Heart right ventricle (tissue), 16 donors: ENCODE results near the gene PTGES. TPM values are rescaled to one million over a fixed set of nuclear protein-coding genes. Genes with fewer than 3 reads are reported as not detected.

Experiments used
- ATAC-seq, 8 donors: fragments of 200-7000 bp; cut with Tn5 transposase; one replicate each; pipeline ENCODE4 v1.9.1; 2020; ENCODE audit warnings: mild to moderate bottlenecking in 8 of 8, moderate library complexity in 8 of 8, moderate number of reproducible peaks in 1 of 8
- DNase-seq, 2 donors: peaks; one replicate each; pipeline ENCODE4 v3.0.0-alpha.2; 2020
- H3K27ac ChIP-seq, 10 donors: fragments of 200-600 bp; sonication (generic) in 2 of 10; one replicate each; pipeline versions ENCODE4 v1.5.0 to v1.8.0; 2020 to 2022; ENCODE audit warnings: mild to moderate bottlenecking in 3 of 10
- H3K27me3 ChIP-seq, 7 donors: fragments of 200-600 bp; one replicate each; pipeline ENCODE4 v1.8.0; 2021 to 2022; ENCODE audit warnings: mild to moderate bottlenecking in 2 of 7
- H3K36me3 ChIP-seq, 9 donors: fragments of 200-600 bp; sonication (generic) in 1 of 9; one replicate each; pipeline versions ENCODE4 v1.5.0 to v1.8.0; 2020 to 2022; ENCODE audit warnings: mild to moderate bottlenecking in 2 of 9
- H3K4me1 ChIP-seq, 9 donors: fragments of 200-600 bp; sonication (generic) in 1 of 9; one replicate each; pipeline versions ENCODE4 v1.5.0 to v1.8.0; 2020 to 2022; ENCODE audit warnings: mild to moderate bottlenecking in 4 of 9
- H3K4me3 ChIP-seq, 10 donors: fragments of 200-600 bp; sonication (generic) in 2 of 10; one replicate each; pipeline versions ENCODE4 v1.5.0 to v1.8.0; 2020 to 2022; ENCODE audit warnings: mild to moderate bottlenecking in 7 of 10, moderate library complexity in 2 of 10
- H3K9me3 ChIP-seq, 11 donors: fragments of 200-600 bp in 10 of 11; sonication (generic) in 2 of 11; one replicate each; pipeline versions ENCODE4 v1.5.0 to v1.8.0; 2013 to 2022; ENCODE audit warnings: mild to moderate bottlenecking in 2 of 11, control low read depth in 1 of 11, moderate library complexity in 1 of 11
- WGBS, 2 donors: extraction: QIAGEN DNeasy Blood & Tissue Kit; methylation state at CpG; one replicate each; pipeline ENCODE4 v1.1.7; 2013; ENCODE audit warnings: inconsistent platforms in 1 of 2; 5-methylcytosine and 5-hydroxymethylcytosine counted together
- intact Hi-C, 10 donors: fragments of 100-400 bp; cut with DNase I; formaldehyde crosslinking; loops; one replicate each; pipeline versions ENCODE4 v1.11.1 to v1.14.2; 2022
- polyA plus RNA-seq, 2 donors: library from polyadenylated mRNA; stranded (reverse); fragments of 200-250 nt; gene quantifications; one replicate each; pipeline ENCODE4 v1.2.3, GENCODE V29; 2013
- total RNA-seq, 10 donors: library from RNA; stranded (reverse); fragmentation: NEBNext Ultra II Directional in 3 of 10; extraction: Animal tissue kit (Norgen Biotek cat#: 25700) in 3 of 10; gene quantifications; one replicate each; pipeline versions ENCODE4 v1.2.1 to v1.2.4, GENCODE V29; 2021 to 2023
- TF ChIP-seq, protein P1 (sequence below), 9 donors: fragments of 200-600 bp; sonication (generic) in 2 of 9; IDR thresholded peaks; one replicate each; pipeline versions ENCODE4 v1.5.0 to v1.8.0; 2021 to 2022; ENCODE audit warnings: antibody characterized with exemption in 9 of 9, mild to moderate bottlenecking in 5 of 9, moderate library complexity in 1 of 9
- donor health status: Arrhythmogenic right ventricular cardiomyopathy.
- donor health status: ischemic (EF 13 %, LVEDD 7.1; RV severe dilation, severe dysfunction).
- donor health status: healthy with polysubstance abuse.
- donor health status: DM: no; HTN: yes; CAD: no.
- donor health status: DM: no; HTN: no; CAD: no.
- donor health status: ischemic (EF 25% LVEDD 6.9; RV normal size, moderate dysfunction).
- donor health status: ischemic (EF 25% LVEDD 5.7; RV mildly dilated, moderate dysfunction).
- donor health status: healthy.
- donor health status: DM: yes; HTN: yes; CAD: no.
- donor health status: Ischemic cardiomyopathy.
- donor health status: ischemic (EF 35%, LVEDD 5.7; RV mildly dilated, moderate dysfunction).
- donor health status: nonischemic (EF 11% LVEDD 7.7; RV severe dilation, severe dysfunction).
- donor health status: DM: yes; HTN: yes; CAD: no.
- donor health status: PGD.
- donor health status: ischemic (EF 29% LVEDD 5.4; RV normal size, mild dysfunction).
- donor health status: nonischemic (EF 23%, LVEDD 6.1; RV moderate dilation, normal function).

PTGES gene
- total and polyA plus RNA-seq, 12 donors, result 0.15 to 5.7 (median 1.5) TPM

DNA sequence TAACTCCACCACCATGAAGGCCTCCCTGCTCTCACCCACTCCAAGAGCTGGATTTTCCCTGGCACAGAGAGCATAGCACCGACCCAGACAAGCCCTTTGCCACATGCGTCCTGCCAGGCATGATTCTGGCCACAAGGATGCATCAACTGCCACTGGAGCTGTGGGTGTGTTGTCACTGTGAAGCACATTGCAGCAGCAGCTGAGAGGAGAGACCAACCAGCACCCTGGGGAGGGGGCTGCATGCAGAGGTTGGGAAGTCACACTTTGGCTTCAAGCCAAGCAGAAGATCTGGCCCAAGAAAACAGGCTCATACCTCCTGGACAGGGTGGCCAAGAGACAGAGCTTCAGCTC, 22.6 kb upstream of the PTGES start:
- Histone ChIP-seq H3K36me3 (no peaks in the 10 kb centered on the region), H3K4me3 (no peak overlapping the region), H3K27ac (no peak overlapping the region), H3K9me3 (no peaks in the 10 kb centered on the region), H3K27me3 (no peaks in the 10 kb centered on the region), H3K4me1 (peaks cover 0 to 53% (median 16%) of the 10 kb centered on the region in 9 donors)
- no peak for DNase-seq
- ATAC-seq, result no peak
- TF ChIP-seq, protein P1, sequence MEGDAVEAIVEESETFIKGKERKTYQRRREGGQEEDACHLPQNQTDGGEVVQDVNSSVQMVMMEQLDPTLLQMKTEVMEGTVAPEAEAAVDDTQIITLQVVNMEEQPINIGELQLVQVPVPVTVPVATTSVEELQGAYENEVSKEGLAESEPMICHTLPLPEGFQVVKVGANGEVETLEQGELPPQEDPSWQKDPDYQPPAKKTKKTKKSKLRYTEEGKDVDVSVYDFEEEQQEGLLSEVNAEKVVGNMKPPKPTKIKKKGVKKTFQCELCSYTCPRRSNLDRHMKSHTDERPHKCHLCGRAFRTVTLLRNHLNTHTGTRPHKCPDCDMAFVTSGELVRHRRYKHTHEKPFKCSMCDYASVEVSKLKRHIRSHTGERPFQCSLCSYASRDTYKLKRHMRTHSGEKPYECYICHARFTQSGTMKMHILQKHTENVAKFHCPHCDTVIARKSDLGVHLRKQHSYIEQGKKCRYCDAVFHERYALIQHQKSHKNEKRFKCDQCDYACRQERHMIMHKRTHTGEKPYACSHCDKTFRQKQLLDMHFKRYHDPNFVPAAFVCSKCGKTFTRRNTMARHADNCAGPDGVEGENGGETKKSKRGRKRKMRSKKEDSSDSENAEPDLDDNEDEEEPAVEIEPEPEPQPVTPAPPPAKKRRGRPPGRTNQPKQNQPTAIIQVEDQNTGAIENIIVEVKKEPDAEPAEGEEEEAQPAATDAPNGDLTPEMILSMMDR (IDR thresholded peaks at IDR 0.05), result no peak
- 66 to 68% methylated on average over 2 of the region's 2 CpGs for WGBS, 2 donors
- intact Hi-C loops, result loop anchor here in 1 of 10 donors (10.0 kb wide), 1 partner anchor 641 kb away; no protein-coding TSS in a partner anchor

DNA sequence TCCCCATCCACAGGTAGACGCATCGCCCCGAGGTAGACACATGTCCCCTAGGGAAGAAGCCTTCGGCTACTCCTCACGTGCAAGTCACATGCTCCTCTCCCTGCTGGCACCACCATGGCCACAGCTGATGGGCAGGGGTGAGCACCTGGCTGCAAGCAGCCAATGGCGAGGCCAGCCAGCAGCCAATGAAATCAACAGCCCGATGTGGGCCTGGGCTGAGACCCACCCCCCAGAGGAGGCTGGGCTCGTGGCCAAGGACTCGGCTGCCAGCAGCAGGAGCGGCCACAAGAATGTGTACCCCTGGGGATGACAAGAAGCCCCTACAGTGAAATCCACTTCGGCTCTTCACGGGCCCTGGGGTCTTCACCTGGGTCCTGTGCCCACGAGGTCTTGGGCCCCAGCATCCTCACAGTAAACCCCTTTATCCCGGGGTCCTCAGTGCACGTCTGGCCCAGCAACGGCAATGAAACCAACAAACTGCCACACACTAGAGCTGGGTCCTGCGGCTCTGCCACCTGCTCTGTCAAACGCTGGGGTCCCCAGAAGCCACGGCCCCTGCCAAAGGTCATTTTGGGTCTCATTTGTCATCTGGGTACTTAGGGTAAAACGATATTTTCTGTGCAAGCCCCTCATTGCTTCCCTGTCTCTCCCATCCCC, 22.1 kb upstream of the PTGES start:
- intact Hi-C loops, result loop anchor here in 1 of 10 donors (10.0 kb wide), 1 partner anchor 640 kb away; no protein-coding TSS in a partner anchor
- Histone ChIP-seq H3K4me3 (no peak overlapping the region), H3K27me3 (no peaks in the 10 kb centered on the region), H3K4me1 (peaks cover 0 to 53% (median 16%) of the 10 kb centered on the region in 9 donors), H3K9me3 (no peaks in the 10 kb centered on the region), H3K27ac (no peak overlapping the region), H3K36me3 (no peaks in the 10 kb centered on the region)
- no peak for ATAC-seq
- 64 to 67% methylated on average over 20 of the region's 20 CpGs for WGBS, 2 donors
- TF ChIP-seq, protein P1 (IDR thresholded peaks at IDR 0.05), result no peak
- no peak for DNase-seq

DNA sequence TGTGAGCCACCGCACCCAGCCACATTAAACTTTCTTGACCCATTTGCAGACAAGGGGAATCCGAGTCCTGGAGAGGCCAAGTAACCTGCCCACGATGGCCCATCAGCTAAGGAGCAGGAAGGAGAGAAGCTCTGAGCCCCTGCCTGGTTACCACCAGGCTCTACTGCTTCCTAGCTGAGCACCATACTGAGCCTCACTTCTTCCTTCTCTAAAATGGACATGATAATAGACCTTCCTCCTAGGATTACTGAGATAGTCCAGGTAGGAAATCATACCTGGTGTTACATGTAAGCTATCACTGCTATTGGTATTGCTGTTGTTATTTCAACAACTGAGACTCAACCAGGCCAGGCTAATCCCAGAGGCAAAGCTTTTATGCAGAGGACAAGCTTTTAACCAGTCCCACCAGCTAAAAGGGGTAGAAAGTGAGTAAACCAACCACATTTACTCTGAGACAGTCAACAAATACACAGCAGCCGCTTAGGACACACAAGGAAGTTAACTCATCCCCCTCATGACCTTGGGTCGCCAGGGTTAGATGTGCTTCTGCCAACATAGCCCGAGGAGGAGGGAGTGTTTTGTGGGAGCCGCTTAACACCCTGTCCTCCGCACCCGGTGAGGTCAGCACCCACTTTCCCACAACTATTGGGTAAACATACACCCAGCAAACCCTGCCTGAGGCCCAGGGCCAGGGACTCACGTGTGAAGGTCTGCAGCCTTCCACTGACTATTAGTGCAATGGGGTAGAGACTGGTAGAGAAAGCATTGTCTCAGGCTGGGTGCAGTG, 20.6 kb upstream of the PTGES start:
- Histone ChIP-seq H3K9me3 (no peaks in the 10 kb centered on the region), H3K27ac (peak overlapping the region in 1 of 10 donors; percentile 62), H3K4me3 (no peak overlapping the region), H3K4me1 (peaks cover 0 to 52% (median 16%) of the 10 kb centered on the region in 9 donors), H3K36me3 (no peaks in the 10 kb centered on the region), H3K27me3 (no peaks in the 10 kb centered on the region)
- DNase-seq (no peak), ATAC-seq (peak in 1 of 8 donors; percentile 2)
- 70 to 78% methylated on average over 10 of the region's 10 CpGs for WGBS, 2 donors
- intact Hi-C loops, result loop anchor here in 1 of 10 donors (10.0 kb wide), 1 partner anchor 639 kb away; no protein-coding TSS in a partner anchor
- TF ChIP-seq, protein P1 (IDR thresholded peaks at IDR 0.05), result no peak

DNA sequence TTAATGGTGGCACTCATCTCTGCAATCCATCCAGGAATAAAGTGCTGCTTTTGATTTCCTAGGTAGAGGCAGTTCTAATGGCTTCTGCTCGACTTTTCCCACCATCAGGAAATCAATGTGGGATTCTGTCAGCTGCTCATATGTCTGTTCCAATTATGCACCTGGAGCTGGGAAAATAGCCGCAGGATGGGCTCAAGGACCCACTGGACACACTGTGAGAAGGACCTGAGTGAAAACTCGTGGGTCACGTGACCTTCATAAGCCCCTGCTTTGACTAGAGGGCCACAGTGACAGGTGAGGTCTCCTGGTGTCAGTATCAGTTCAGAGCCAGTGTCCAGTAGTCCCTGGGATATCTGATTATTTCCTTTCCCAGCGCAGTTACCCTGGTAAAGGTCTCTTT, 17.9 kb upstream of the PTGES start:
- Histone ChIP-seq H3K27ac (no peak overlapping the region), H3K4me1 (peaks cover 0 to 26% (median 0%) of the 10 kb centered on the region in 9 donors), H3K9me3 (no peaks in the 10 kb centered on the region), H3K4me3 (no peak overlapping the region), H3K27me3 (no peaks in the 10 kb centered on the region), H3K36me3 (no peaks in the 10 kb centered on the region)
- ATAC-seq, result no peak
- DNase-seq, result no peak
- TF ChIP-seq, protein P1 (IDR thresholded peaks at IDR 0.05), result no peak
- 78 to 79% methylated on average over 5 of the region's 5 CpGs for WGBS, 2 donors
- intact Hi-C loops, result loop anchor here in 1 of 10 donors (10.0 kb wide), 1 partner anchor 636 kb away; no protein-coding TSS in a partner anchor
